ENCODE results near the gene CFAP65. TPM values are rescaled to one million over a fixed set of nuclear protein-coding genes. Genes with fewer than 3 reads are reported as not detected.
A peak's percentile ranks its signal among the peaks of the same experiment; 100 is the strongest.

The CFAP65 gene
- total RNA-seq, 2 experiments from 2014 or later, result not detected

GRCh38 chr2:219059375-219059724, 18.0 kb upstream of the CFAP65 start:
- H3K27me3 Mint-ChIP-seq (ENCODE audit: low read depth), result peaks cover 74% of the 10 kb centered on the region
- no peak overlapping the region for H3K4me3 Mint-ChIP-seq
- ChIA-PET POLR2A (no interaction called here), CTCF (interaction anchor here (1.3 to 5.8 kb wide), 15 partner anchors 9 to 236 kb away, joined by 3 to 64 read pairs (median 6); no protein-coding TSS in a partner anchor)
- H3K9me3 Mint-ChIP-seq (ENCODE audit: insufficient read depth), result no peaks in the 10 kb centered on the region
- H3K36me3 Mint-ChIP-seq (ENCODE audit: low read depth), result no peaks in the 10 kb centered on the region
- ATAC-seq (no peak), DNase-seq (no peak)
- H3K27ac Mint-ChIP-seq, result no peak overlapping the region
- H3K4me1 Mint-ChIP-seq (ENCODE audit: low read depth), result peaks cover 21% of the 10 kb centered on the region

DNA sequence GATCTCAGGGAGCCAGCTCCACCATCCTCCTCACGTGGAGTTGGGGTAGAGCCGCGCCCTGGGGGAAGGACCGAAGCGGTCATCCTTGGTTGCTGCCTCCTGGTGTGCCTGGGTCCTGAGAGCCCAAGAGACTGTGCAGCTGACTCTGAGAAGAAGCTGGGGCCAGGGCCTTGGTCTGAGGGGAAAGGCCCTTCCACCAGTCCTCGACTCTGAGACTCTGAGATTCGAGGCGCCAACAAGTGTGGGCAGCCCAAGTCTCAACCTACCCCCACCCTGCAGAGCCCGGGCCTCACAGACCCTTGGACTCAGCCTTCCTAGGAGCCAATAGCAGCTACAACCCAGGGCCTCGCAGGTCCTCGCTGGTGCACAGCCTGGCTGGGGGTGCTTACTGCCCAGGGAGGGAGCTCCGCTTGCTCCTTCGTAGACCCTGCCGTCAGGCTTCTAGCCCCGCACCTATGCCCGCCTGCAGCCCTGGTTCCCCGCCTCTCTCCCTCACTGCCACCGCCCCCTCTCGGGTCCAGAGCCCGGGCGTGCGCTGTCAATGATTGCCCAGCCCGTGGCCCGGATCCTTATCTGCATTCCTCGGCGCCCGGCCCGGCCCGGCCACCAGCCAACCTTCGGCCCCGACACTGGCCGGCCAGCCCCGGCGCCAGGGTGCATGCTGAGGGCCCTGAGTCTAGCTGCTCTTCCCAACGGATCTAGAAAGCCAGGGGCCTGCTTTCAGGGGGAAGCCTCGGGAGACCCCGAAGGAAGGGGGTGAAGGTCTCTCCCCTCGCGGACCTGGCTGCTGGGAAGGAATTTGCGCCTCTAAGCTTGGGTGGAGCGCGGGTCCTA, 17.4 kb upstream of the CFAP65 start:
- Mint-ChIP-seq H3K27me3 (ENCODE audit: low read depth) (peaks cover 70% of the 10 kb centered on the region), H3K36me3 (ENCODE audit: low read depth) (no peaks in the 10 kb centered on the region), H3K27ac (no peak overlapping the region), H3K4me1 (ENCODE audit: low read depth) (peaks cover 21% of the 10 kb centered on the region), H3K9me3 (ENCODE audit: insufficient read depth) (no peaks in the 10 kb centered on the region), H3K4me3 (no peak overlapping the region)
- ChIA-PET CTCF (interaction anchor here (0.6 to 5.8 kb wide), 38 partner anchors 8 to 476 kb away, joined by 3 to 64 read pairs (median 5); no protein-coding TSS in a partner anchor), POLR2A (no interaction called here)
- DNase-seq (no peak), ATAC-seq (no peak)

DNA sequence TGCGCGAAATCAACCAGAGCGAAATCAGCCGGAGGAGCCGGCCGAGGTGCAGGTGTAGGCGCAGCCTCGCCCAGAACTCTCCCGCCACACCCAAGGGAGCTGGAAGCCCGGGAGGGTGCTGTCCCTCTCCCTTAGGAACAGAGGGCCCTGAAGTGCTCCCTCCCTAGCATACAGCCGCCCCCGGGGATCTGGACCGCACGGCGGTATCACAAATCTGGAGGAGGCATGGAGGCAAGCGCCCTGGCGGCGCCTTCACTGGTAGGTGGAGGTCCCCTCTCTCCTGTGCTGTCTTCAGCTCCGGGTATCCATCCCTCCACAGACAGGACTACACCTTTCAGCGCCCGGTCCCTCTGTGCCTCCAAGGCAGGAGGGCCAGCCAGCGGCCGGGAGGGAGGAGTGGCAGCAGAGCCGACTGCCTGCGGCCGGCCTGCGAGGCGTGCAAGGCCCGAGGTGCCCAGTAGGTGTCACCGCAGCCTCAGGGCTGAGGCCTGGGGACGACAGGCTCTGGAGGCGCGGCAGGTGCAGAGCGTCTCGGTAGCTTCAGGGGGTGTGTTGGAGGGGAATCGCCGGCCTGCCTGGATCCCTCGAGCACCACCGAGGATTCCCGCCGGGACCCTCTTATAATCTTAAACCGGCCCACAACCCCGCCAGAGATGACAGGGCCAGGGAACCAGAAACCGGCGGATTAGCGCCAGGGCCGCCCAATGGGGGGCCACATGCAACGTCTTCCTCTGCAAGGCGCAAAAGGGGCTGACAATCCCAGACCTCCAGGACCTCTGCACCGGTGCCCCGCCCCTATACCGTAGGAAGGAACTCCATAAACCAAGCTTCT, 16.6 kb upstream of the CFAP65 start:
- DNase-seq (peak; percentile 82), ATAC-seq (peak; percentile 92)
- no peaks in the 10 kb centered on the region for H3K9me3 Mint-ChIP-seq (ENCODE audit: insufficient read depth)
- no peaks in the 10 kb centered on the region for H3K36me3 Mint-ChIP-seq (ENCODE audit: low read depth)
- peaks cover 62% of the 10 kb centered on the region for H3K27me3 Mint-ChIP-seq (ENCODE audit: low read depth)
- H3K27ac Mint-ChIP-seq, result no peak overlapping the region
- peaks cover 21% of the 10 kb centered on the region for H3K4me1 Mint-ChIP-seq (ENCODE audit: low read depth)
- ChIA-PET CTCF (interaction anchor here (0.6 to 5.8 kb wide), 37 partner anchors 8 to 475 kb away, joined by 3 to 64 read pairs (median 5); no protein-coding TSS in a partner anchor), POLR2A (interaction anchor here (0.6 kb wide), 1 partner anchor 389 kb away, joined by 4 read pairs; no protein-coding TSS in a partner anchor)
- H3K4me3 Mint-ChIP-seq, result peak overlapping the region; percentile 42

GRCh38 chr2:219056896-219057708, 15.8 kb upstream of the CFAP65 start:
- no peak overlapping the region for H3K27ac Mint-ChIP-seq
- H3K4me1 Mint-ChIP-seq (ENCODE audit: low read depth), result peaks cover 21% of the 10 kb centered on the region
- no peak for ATAC-seq
- H3K4me3 Mint-ChIP-seq, result no peak overlapping the region
- H3K27me3 Mint-ChIP-seq (ENCODE audit: low read depth), result peaks cover 57% of the 10 kb centered on the region
- no peaks in the 10 kb centered on the region for H3K36me3 Mint-ChIP-seq (ENCODE audit: low read depth)
- DNase-seq, result no peak
- POLR2A ChIA-PET, result no interaction called here
- CTCF ChIA-PET, result interaction anchor here (0.7 to 5.8 kb wide), 20 partner anchors 9 to 238 kb away, joined by 3 to 64 read pairs (median 6); no protein-coding TSS in a partner anchor
- H3K9me3 Mint-ChIP-seq (ENCODE audit: insufficient read depth), result no peaks in the 10 kb centered on the region

DNA sequence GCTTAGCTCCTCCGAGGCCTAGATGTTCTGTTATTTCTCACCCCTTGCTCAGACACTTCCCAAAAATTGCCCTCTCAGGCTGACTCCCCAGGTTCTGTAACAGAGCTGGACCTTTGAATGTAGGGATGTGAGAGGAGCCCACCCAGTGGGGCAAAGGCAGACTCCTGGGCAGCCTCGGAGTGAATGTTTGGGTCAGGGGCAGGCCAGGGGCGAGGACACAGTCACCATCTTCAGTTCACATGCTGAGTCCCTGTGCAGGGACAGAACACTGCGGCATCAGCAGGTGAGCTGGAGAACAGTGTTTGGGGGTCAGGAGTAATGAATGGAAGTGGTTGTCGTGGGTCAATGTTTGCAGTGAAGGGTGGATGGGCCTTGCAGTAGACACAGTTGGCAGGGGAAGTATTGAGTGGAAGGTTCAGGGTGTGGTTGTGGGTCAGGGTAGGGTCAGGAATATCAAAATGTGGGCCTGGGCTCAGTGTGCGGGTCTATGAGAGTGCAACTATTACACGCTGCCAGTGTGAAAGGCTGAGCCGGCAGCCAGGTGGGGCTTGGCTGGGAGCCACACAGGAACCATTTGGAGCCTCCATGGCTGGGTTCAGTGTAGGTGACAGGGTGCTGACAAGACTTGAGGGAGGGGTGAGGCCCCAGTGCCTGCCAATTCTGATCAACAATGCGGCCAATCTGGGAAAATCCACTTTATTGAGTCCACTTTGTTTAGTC, 15.0 kb upstream of the CFAP65 start:
- Mint-ChIP-seq H3K4me1 (ENCODE audit: low read depth) (peaks cover 19% of the 10 kb centered on the region), H3K4me3 (no peak overlapping the region), H3K9me3 (ENCODE audit: insufficient read depth) (no peaks in the 10 kb centered on the region), H3K36me3 (ENCODE audit: low read depth) (no peaks in the 10 kb centered on the region), H3K27ac (no peak overlapping the region), H3K27me3 (ENCODE audit: low read depth) (peaks cover 49% of the 10 kb centered on the region)
- CTCF ChIA-PET, result interaction anchor here (0.8 to 5.8 kb wide), 6 partner anchors 15 to 99 kb away, joined by 3 to 64 read pairs (median 6); no protein-coding TSS in a partner anchor
- no peak for ATAC-seq
- DNase-seq, result no peak
- POLR2A ChIA-PET, result no interaction called here

- ATAC-seq (no peak), DNase-seq (no peak)
- Mint-ChIP-seq H3K4me1 (ENCODE audit: low read depth) (peaks cover 17% of the 10 kb centered on the region), H3K4me3 (no peak overlapping the region), H3K9me3 (ENCODE audit: insufficient read depth) (no peaks in the 10 kb centered on the region), H3K27me3 (ENCODE audit: low read depth) (peaks cover 47% of the 10 kb centered on the region), H3K36me3 (ENCODE audit: low read depth) (no peaks in the 10 kb centered on the region), H3K27ac (no peak overlapping the region)
- ChIA-PET CTCF (interaction anchor here (0.8 to 2.1 kb wide), 3 partner anchors 26 to 75 kb away, joined by 3 to 6 read pairs (median 5); no protein-coding TSS in a partner anchor), POLR2A (no interaction called here)
Measured at GRCh38 chr2:219054956-219055903, 13.9 kb upstream of the CFAP65 start.

DNA sequence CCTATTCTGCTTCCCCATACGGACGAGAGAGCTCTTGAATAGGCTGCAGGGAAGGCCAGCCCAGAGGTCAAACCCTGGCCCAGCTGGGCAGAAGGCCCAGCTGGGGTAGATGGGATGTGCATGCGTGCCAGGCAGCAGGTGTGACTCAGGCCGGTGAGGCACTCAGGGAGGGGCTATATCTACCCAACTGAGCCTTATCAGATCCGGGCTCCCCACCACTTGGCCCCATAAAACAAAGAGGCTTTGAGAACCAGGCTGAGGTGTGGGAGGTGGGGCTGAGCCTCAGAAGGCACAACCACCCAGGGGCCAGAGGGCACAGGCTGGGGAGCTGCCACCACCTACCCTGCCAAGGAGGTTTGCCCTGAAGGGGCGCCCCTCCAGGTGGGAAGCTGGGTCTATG, 8.0 kb upstream of the CFAP65 start:
- Mint-ChIP-seq H3K27me3 (ENCODE audit: low read depth) (peaks cover 33% of the 10 kb centered on the region), H3K27ac (no peak overlapping the region), H3K36me3 (ENCODE audit: low read depth) (no peaks in the 10 kb centered on the region), H3K4me3 (no peak overlapping the region), H3K4me1 (ENCODE audit: low read depth) (no peaks in the 10 kb centered on the region), H3K9me3 (ENCODE audit: insufficient read depth) (no peaks in the 10 kb centered on the region)
- no peak for ATAC-seq
- DNase-seq, result no peak
- ChIA-PET POLR2A (no interaction called here), CTCF (interaction anchor here (1.9 to 2.0 kb wide), 2 partner anchors 10 to 20 kb away, joined by 5 to 6 read pairs; no protein-coding TSS in a partner anchor)

DNA sequence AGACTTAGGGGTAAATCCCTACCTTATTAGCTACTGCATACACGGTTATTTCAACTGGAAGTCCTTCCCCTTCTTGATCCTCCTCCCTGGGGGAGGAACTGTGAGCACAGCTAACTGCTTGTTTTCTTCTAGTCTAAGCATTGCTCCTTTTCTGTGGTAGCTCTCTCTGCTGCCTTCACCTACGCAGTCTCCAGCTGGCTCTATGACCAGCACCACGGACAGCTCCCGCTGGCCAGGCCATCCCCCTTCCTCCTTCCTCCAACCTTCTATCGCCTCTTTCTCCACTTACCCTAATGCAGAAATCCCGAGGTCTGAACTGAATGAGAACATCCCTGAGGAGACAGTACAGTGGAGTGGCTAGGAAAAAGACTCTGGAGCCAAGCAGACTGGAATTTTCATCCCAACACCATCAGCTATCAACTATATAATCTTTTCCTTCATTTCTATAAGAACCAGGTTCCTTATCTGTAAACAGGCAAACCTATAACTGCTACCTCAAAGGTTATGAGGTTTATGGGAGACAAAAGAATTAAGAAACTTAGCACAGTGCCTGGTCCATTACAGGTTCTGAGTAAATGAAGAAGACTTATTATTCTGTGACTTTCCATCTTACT, 4.7 kb upstream of the CFAP65 start:
- Mint-ChIP-seq H3K36me3 (ENCODE audit: low read depth) (no peaks in the 10 kb centered on the region), H3K4me1 (ENCODE audit: low read depth) (peaks cover 8% of the 10 kb centered on the region), H3K27ac (no peak overlapping the region), H3K9me3 (ENCODE audit: insufficient read depth) (no peaks in the 10 kb centered on the region), H3K27me3 (ENCODE audit: low read depth) (peaks cover 48% of the 10 kb centered on the region), H3K4me3 (no peak overlapping the region)
- ChIA-PET CTCF (interaction anchor here (0.9 to 2.3 kb wide), 5 partner anchors 13 to 249 kb away, joined by 3 to 12 read pairs (median 4); no protein-coding TSS in a partner anchor), POLR2A (no interaction called here)
- peak; percentile 53 for ATAC-seq
- peak; percentile 49 for DNase-seq

DNA sequence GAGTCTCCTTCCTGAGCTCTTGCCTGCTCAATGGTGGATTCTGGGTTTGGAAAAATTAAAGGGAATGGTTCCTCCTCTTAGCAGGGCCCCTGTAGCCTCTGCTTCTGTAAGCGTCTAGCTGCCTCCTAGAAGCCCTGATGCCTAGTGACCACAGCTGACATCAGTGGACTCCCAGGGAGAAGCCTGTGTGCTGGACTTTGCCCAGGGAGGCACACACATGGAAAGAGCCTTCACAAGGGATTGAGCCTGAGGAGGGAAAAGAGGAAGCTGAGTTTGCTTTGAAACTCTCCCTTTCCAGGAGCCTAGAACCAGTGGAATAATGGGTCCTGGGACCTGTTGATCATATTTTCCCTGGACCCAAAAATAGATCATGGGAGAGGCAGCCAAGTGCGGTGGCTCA, 1.4 kb upstream of the CFAP65 start:
- Mint-ChIP-seq H3K9me3 (ENCODE audit: insufficient read depth) (no peaks in the 10 kb centered on the region), H3K4me3 (no peak overlapping the region), H3K4me1 (ENCODE audit: low read depth) (peaks cover 9% of the 10 kb centered on the region), H3K36me3 (ENCODE audit: low read depth) (no peaks in the 10 kb centered on the region), H3K27me3 (ENCODE audit: low read depth) (peaks cover 51% of the 10 kb centered on the region), H3K27ac (no peak overlapping the region)
- DNase-seq, result no peak
- ChIA-PET CTCF (interaction anchor here (1.9 kb wide), 1 partner anchor 15 kb away, joined by 6 read pairs; no protein-coding TSS in a partner anchor), POLR2A (interaction anchor here (1.2 kb wide), 1 partner anchor 23 kb away, joined by 4 read pairs; no protein-coding TSS in a partner anchor)
- ATAC-seq, result no peak

Data from activated CD8-positive, alpha-beta T cell treated with anti-CD3 and anti-CD28 coated beads, Interleukin-2, amount 10 ng/mL, durations not matched to agents 7 days and 5 days (primary cell).